A549 (cell line): Measurements from ENCODE around the gene VPS54. TPM values are rescaled to one million over a fixed set of nuclear protein-coding genes. Genes with fewer than 3 reads are reported as not detected.

Source experiments
- ATAC-seq, 2 experiments: fragments of 200-7000 bp in 1 of 2; fragments of >200 bp in 1 of 2; cut with Nextera tagmentation in 1 of 2; cut with Tn5 transposase in 1 of 2; 3 replicates each; pipeline versions ENCODE4 v1.8.0 to v1.9.1; 2018 to 2020; ENCODE audit warnings: mild to moderate bottlenecking in 1 of 2, moderate library complexity in 1 of 2
- CTCF ChIA-PET: fragments of 300-600 bp; sonication (Branson Sonifier 250); formaldehyde crosslinking; extraction: SDS; loops from one replicate; lab custom pipeline; 2021; ENCODE audit warnings: antibody characterized with exemption, inconsistent platforms; lab: Yijun Ruan, JAX
- POLR2A ChIA-PET: fragments of 350-600 bp; formaldehyde crosslinking; extraction: SDS; loops from one replicate; lab custom pipeline; 2021; ENCODE audit warnings: antibody characterized with exemption, inconsistent platforms; lab: Yijun Ruan, JAX
- DNase-seq, 2 experiments: peaks; one replicate each; pipeline versions ENCODE4 v3.0.0 to v3.0.0-alpha.2; 2011 to 2016; ENCODE audit warnings: low read depth in 1 of 2, low spot score in 1 of 2
- FAIRE-seq: peaks from 2 replicates; lab custom pipeline; 2011; peaks lifted over from hg19 to GRCh38; lab: Jason Lieb, UNC
- H3K27ac ChIP-seq, 2 experiments: fragments of >200 bp; sonication (Bioruptor Twin); formaldehyde crosslinking; 3 replicates each; pipeline ENCODE4 v1.5.1; 2016 to 2017
- H3K4me1 ChIP-seq: fragments of >200 bp; sonication (Bioruptor Twin); formaldehyde crosslinking; 3 replicates; pipeline ENCODE4 v1.6.1; 2016
- H3K4me2 ChIP-seq: fragments of >200 bp; sonication (Bioruptor Twin); formaldehyde crosslinking; 3 replicates; pipeline ENCODE4 v1.6.1; 2016
- H3K4me3 ChIP-seq: fragments of >200 bp; sonication (Bioruptor Twin); formaldehyde crosslinking; 3 replicates; pipeline ENCODE4 v1.5.1; 2016
- H3K9me3 ChIP-seq: fragments of >200 bp; sonication (Bioruptor Twin); formaldehyde crosslinking; 3 replicates; pipeline ENCODE4 v1.6.1; 2016
- BHLHE40 ChIP-seq: IDR thresholded peaks from 2 replicates; pipeline ENCODE4 v1.6.1; 2012; ENCODE audit warnings: low read depth, low read length, inconsistent platforms
- CBX8 ChIP-seq: fragments of 200-600 bp; sonication (generic); IDR thresholded peaks from 2 replicates; pipeline ENCODE4 v1.6.1; 2016
- CEBPB ChIP-seq, 2 experiments: fragments of >200 bp in 1 of 2; sonication (Bioruptor Twin) in 1 of 2; formaldehyde crosslinking in 1 of 2; IDR thresholded peaks; 2 replicates each; pipeline ENCODE4 v1.6.1; 2012 to 2016
- CHD2 ChIP-seq: fragments of 150-350 bp; IDR thresholded peaks from 2 replicates; pipeline ENCODE4 v1.6.1; 2014; ENCODE audit warnings: low read length; ENCODE audit not compliant: partially characterized antibody
- CHD4 ChIP-seq: fragments of 200-600 bp; sonication (generic); IDR thresholded peaks from 2 replicates; pipeline ENCODE4 v1.6.1; 2016; ENCODE audit warnings: antibody characterized with exemption, mild to moderate bottlenecking, borderline replicate concordance
- EHF ChIP-seq: fragments of 250-450 bp; sonication (Bioruptor Pico); IDR thresholded peaks from 2 replicates; pipeline ENCODE4 v1.5.0; 2020; ENCODE audit warnings: mild to moderate bottlenecking
- EP300 ChIP-seq, 2 experiments: fragments of >200 bp; sonication (Bioruptor Twin); formaldehyde crosslinking; IDR thresholded peaks; 2 replicates in 1 of 2; 3 replicates in 1 of 2; pipeline ENCODE4 v1.6.1; 2016 to 2017
- FOSB ChIP-seq: fragments of 250-450 bp; sonication (Bioruptor Pico); IDR thresholded peaks from 2 replicates; pipeline ENCODE4 v1.5.0; 2020; ENCODE audit warnings: mild to moderate bottlenecking, moderate library complexity
- GATA3 ChIP-seq: IDR thresholded peaks from 2 replicates; pipeline ENCODE4 v1.6.1; 2012; ENCODE audit warnings: borderline replicate concordance
- JUN ChIP-seq, 2 experiments: fragments of >200 bp; sonication (Bioruptor Twin); formaldehyde crosslinking; IDR thresholded peaks; 2 replicates in 1 of 2; 3 replicates in 1 of 2; pipeline ENCODE4 v1.6.1; 2016 to 2017
- MAFK ChIP-seq: fragments of 450-650 bp; IDR thresholded peaks from 2 replicates; pipeline ENCODE4 v1.6.1; 2014; ENCODE audit not compliant: partially characterized antibody
- MYC ChIP-seq: IDR thresholded peaks from 2 replicates; pipeline ENCODE4 v1.6.1; 2012; ENCODE audit warnings: mild to moderate bottlenecking, inconsistent platforms, low read length, improper control_type of control experiment, borderline replicate concordance
- NFE2L2 ChIP-seq: fragments of 150-350 bp; conservative IDR thresholded peaks from 2 replicates; pipeline ENCODE4 v1.6.1; 2014; ENCODE audit warnings: low read length
- NR3C1 ChIP-seq: fragments of >200 bp; sonication (Bioruptor Twin); formaldehyde crosslinking; IDR thresholded peaks from 3 replicates; pipeline ENCODE4 v1.6.1; 2017
- PHF8 ChIP-seq: fragments of 200-600 bp; sonication (generic); IDR thresholded peaks from 2 replicates; pipeline ENCODE4 v1.6.1; 2016; ENCODE audit warnings: low read depth, mild to moderate bottlenecking, antibody characterized with exemption, moderate library complexity, borderline replicate concordance
- POLR2A ChIP-seq: IDR thresholded peaks from 2 replicates; pipeline ENCODE4 v1.6.1; 2012; ENCODE audit warnings: mild to moderate bottlenecking, low read length
- RCOR1 ChIP-seq: fragments of 150-350 bp; IDR thresholded peaks from 2 replicates; pipeline ENCODE4 v1.6.1; 2014; ENCODE audit warnings: antibody characterized with exemption, low read length, low read depth
- RFX5 ChIP-seq: fragments of 450-650 bp; IDR thresholded peaks from 2 replicates; pipeline ENCODE4 v1.7.1; 2014; ENCODE audit warnings: antibody characterized with exemption, mild to moderate bottlenecking, moderate library complexity
- RNF2 ChIP-seq: fragments of 200-600 bp; sonication (generic); IDR thresholded peaks from 2 replicates; pipeline ENCODE4 v1.6.1; 2016; ENCODE audit warnings: low read depth, mild to moderate bottlenecking, antibody characterized with exemption, moderate library complexity, borderline replicate concordance
- TFCP2L1 ChIP-seq: fragments of 250-450 bp; sonication (Bioruptor Pico); IDR thresholded peaks from 2 replicates; pipeline ENCODE4 v1.5.0; 2021; ENCODE audit warnings: mild to moderate bottlenecking
- ZC3H11A ChIP-seq: fragments of 450-650 bp; IDR thresholded peaks from 2 replicates; pipeline ENCODE4 v1.6.1; 2014; ENCODE audit warnings: antibody characterized with exemption, mild to moderate bottlenecking
- ZSCAN20 ChIP-seq: fragments of 250-450 bp; sonication (Bioruptor Pico); IDR thresholded peaks from 2 replicates; pipeline ENCODE4 v1.8.0; 2022; ENCODE audit warnings: mild to moderate bottlenecking, moderate library complexity
- whole genome bisulfite sequencing: methylation state at CpG from one replicate; pipeline ENCODE4 v1.1.6; 2017; ENCODE audit errors: missing lambda C conversion rate; 5-methylcytosine and 5-hydroxymethylcytosine counted together
- polyA plus RNA-seq, 4 experiments: library from polyadenylated mRNA; depleted of rRNA in 3 of 4; stranded (reverse); fragments of >200 nt; fragmentation: RNase III in 1 of 4; extraction: RNeasy Plus Mini Kit Qiagen cat#74134 plus additional on column Dnase treatment in 1 of 4; gene quantifications; 2 replicates in 3 of 4; 3 replicates in 1 of 4; pipeline ENCODE4 v1.2.3, GENCODE V29; 2011 to 2017
- TF ChIP-seq, protein P1 (sequence below): fragments of >200 bp; sonication (Bioruptor Twin); formaldehyde crosslinking; IDR thresholded peaks from 3 replicates; pipeline ENCODE4 v1.5.1; 2016
- TF ChIP-seq, protein P2 (sequence below): fragments of 250-450 bp; sonication (Bioruptor Pico); IDR thresholded peaks from 2 replicates; pipeline ENCODE4 v1.5.0; 2021; ENCODE audit warnings: mild to moderate bottlenecking, moderate library complexity, borderline replicate concordance
- TF ChIP-seq, protein P3 (sequence below): fragments of >200 bp; sonication (Bioruptor Twin); formaldehyde crosslinking; IDR thresholded peaks from 3 replicates; pipeline ENCODE4 v1.6.1; 2016
- TF ChIP-seq, protein P4 (sequence below): fragments of 150-350 bp; IDR thresholded peaks from 2 replicates; pipeline ENCODE4 v1.6.1; 2014; ENCODE audit warnings: low read depth, mild to moderate bottlenecking, low read length

The VPS54 gene
- polyA plus RNA-seq, 2 of the 4 experiments (the other 2 are of a cell fraction) = 15.0 to 32.5 TPM

DNA sequence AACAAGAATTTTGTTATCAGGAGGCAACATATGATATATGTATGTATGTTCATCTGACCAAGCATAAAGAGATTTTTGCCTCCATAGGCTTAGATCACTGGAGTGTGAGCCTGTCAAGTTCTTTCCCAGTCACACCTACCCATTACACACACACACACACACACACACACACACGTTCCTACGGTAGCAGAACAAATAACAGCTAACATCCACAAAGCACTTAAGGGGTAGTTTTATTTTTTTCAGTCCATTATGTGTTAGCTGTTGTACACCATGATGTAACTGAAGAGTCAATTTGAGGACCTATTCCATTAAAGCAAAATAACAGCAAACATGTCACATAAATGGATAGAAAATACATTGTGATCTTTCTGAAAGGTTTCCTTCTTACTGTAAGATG is 138.0 kb downstream of the VPS54 start:
- TF ChIP-seq GATA3 = no peak
- no peak for TF ChIP-seq RFX5
- TF ChIP-seq, protein P1, sequence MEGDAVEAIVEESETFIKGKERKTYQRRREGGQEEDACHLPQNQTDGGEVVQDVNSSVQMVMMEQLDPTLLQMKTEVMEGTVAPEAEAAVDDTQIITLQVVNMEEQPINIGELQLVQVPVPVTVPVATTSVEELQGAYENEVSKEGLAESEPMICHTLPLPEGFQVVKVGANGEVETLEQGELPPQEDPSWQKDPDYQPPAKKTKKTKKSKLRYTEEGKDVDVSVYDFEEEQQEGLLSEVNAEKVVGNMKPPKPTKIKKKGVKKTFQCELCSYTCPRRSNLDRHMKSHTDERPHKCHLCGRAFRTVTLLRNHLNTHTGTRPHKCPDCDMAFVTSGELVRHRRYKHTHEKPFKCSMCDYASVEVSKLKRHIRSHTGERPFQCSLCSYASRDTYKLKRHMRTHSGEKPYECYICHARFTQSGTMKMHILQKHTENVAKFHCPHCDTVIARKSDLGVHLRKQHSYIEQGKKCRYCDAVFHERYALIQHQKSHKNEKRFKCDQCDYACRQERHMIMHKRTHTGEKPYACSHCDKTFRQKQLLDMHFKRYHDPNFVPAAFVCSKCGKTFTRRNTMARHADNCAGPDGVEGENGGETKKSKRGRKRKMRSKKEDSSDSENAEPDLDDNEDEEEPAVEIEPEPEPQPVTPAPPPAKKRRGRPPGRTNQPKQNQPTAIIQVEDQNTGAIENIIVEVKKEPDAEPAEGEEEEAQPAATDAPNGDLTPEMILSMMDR = no peak
- TF ChIP-seq CBX8 = no peak
- TF ChIP-seq BHLHE40 = no peak
- TF ChIP-seq, protein P2, sequence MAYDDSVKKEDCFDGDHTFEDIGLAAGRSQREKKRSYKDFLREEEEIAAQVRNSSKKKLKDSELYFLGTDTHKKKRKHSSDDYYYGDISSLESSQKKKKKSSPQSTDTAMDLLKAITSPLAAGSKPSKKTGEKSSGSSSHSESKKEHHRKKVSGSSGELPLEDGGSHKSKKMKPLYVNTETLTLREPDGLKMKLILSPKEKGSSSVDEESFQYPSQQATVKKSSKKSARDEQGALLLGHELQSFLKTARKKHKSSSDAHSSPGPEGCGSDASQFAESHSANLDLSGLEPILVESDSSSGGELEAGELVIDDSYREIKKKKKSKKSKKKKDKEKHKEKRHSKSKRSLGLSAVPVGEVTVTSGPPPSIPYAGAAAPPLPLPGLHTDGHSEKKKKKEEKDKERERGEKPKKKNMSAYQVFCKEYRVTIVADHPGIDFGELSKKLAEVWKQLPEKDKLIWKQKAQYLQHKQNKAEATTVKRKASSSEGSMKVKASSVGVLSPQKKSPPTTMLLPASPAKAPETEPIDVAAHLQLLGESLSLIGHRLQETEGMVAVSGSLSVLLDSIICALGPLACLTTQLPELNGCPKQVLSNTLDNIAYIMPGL (CRISPR knock-in tag) = no peak
- TF ChIP-seq JUN (IDR thresholded peaks at IDR 0.05) = no peak
- TF ChIP-seq CHD4 = no peak
- no peak for TF ChIP-seq MAFK
- TF ChIP-seq FOSB (CRISPR knock-in tag) = no peak
- no peak for TF ChIP-seq TFCP2L1 (CRISPR knock-in tag)
- no peak for TF ChIP-seq NFE2L2
- TF ChIP-seq ZSCAN20 (CRISPR knock-in tag) = no peak
- TF ChIP-seq RCOR1 = no peak
- TF ChIP-seq RNF2 = no peak
- no peak for TF ChIP-seq CHD2
- TF ChIP-seq CEBPB (IDR thresholded peaks at IDR 0.05) = no peak
- Histone ChIP-seq H3K4me3 (no peak overlapping the region), H3K4me1 (no peaks in the 10 kb centered on the region), H3K27ac (no peak overlapping the region), H3K9me3 (no peaks in the 10 kb centered on the region), H3K4me2 (no peak overlapping the region)
- DNase-seq (no peak), FAIRE-seq (no peak), ATAC-seq (no peak)
- CTCF ChIA-PET = interaction anchor here (0.7 to 1.1 kb wide), 2 partner anchors 183 to 200 kb away, joined by 3 read pairs; no protein-coding TSS in a partner anchor
- POLR2A ChIA-PET = no interaction called here
- 86% methylated on average over 2 of the region's 2 CpGs for WGBS

DNA sequence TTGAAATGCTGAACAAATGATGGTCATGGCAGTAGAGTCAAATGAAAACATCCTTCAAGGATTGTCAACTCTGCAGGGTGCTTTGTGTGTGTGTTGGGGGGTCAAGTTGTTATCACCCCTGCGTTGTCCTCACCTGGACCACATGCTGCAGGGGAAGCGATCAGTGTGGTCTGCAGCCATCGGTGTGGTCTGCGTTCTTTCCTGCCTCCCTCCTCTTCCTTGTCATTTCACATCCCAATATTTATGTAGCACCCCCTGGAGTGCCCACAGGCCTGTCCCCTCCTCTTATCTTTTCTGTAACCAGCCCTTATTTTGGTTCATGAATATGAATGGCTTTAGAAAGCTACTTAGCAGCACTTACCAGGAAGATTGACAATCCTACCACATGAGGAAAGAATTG is 138.6 kb downstream of the VPS54 start:
- Histone ChIP-seq H3K27ac (no peak overlapping the region), H3K4me2 (no peak overlapping the region), H3K9me3 (no peaks in the 10 kb centered on the region), H3K4me1 (no peaks in the 10 kb centered on the region), H3K4me3 (no peak overlapping the region)
- no peak for DNase-seq
- ChIA-PET CTCF (interaction anchor here (0.7 to 1.1 kb wide), 2 partner anchors 182 to 200 kb away, joined by 3 read pairs; no protein-coding TSS in a partner anchor), POLR2A (no interaction called here)
- ATAC-seq = no peak
- TF ChIP-seq EP300 (IDR thresholded peaks at IDR 0.05) (no peak), NR3C1 (no peak), ZC3H11A (no peak), MYC (no peak), PHF8 (no peak), CEBPB (IDR thresholded peaks at IDR 0.05) (no peak), POLR2A (no peak), JUN (IDR thresholded peaks at IDR 0.05) (no peak), RCOR1 (no peak), EHF (CRISPR knock-in tag) (no peak)
- TF ChIP-seq, protein P3, sequence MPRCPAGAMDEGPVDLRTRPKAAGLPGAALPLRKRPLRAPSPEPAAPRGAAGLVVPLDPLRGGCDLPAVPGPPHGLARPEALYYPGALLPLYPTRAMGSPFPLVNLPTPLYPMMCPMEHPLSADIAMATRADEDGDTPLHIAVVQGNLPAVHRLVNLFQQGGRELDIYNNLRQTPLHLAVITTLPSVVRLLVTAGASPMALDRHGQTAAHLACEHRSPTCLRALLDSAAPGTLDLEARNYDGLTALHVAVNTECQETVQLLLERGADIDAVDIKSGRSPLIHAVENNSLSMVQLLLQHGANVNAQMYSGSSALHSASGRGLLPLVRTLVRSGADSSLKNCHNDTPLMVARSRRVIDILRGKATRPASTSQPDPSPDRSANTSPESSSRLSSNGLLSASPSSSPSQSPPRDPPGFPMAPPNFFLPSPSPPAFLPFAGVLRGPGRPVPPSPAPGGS = no peak
- TF ChIP-seq, protein P4, sequence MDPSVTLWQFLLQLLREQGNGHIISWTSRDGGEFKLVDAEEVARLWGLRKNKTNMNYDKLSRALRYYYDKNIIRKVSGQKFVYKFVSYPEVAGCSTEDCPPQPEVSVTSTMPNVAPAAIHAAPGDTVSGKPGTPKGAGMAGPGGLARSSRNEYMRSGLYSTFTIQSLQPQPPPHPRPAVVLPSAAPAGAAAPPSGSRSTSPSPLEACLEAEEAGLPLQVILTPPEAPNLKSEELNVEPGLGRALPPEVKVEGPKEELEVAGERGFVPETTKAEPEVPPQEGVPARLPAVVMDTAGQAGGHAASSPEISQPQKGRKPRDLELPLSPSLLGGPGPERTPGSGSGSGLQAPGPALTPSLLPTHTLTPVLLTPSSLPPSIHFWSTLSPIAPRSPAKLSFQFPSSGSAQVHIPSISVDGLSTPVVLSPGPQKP = no peak
- 94% methylated on average over 4 of the region's 4 CpGs for WGBS
- FAIRE-seq = no peak
